ENCODE data around the gene MPRIP.

DNA sequence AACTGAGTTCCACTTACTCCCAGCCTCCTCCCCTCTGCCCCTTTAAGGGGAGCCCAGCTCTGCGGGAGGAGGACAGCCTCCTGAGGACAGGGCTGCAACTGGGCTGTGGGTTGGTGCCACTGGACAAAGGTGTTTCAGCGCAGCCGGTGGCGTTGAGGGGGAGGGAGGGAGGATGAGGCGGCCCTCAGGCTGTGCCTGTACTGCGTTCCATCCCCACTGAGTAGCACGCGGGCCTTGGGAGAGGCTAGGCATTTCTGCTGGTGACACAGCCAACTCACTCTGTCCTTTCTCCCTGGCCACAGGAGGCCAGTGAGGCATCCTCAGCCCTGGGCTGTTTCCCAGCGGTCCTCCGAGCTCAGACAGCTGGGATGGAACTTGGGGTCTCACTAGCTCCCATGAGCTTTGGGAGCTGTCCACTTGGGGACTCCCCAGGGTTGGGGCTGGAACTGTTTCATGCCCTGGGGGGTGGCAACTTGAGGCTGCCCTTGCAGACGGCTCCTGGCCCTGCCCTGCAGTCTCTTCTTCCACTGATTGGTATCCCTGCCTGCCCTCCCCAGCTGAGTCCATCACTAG lies 70.5 kb downstream of the MPRIP start:
- TF ChIP-seq, protein P1, sequence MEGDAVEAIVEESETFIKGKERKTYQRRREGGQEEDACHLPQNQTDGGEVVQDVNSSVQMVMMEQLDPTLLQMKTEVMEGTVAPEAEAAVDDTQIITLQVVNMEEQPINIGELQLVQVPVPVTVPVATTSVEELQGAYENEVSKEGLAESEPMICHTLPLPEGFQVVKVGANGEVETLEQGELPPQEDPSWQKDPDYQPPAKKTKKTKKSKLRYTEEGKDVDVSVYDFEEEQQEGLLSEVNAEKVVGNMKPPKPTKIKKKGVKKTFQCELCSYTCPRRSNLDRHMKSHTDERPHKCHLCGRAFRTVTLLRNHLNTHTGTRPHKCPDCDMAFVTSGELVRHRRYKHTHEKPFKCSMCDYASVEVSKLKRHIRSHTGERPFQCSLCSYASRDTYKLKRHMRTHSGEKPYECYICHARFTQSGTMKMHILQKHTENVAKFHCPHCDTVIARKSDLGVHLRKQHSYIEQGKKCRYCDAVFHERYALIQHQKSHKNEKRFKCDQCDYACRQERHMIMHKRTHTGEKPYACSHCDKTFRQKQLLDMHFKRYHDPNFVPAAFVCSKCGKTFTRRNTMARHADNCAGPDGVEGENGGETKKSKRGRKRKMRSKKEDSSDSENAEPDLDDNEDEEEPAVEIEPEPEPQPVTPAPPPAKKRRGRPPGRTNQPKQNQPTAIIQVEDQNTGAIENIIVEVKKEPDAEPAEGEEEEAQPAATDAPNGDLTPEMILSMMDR (conservative IDR thresholded peaks at IDR 0.05) = no peak
- TF ChIP-seq EZH2 (IDR thresholded peaks at IDR 0.05; ENCODE audit: low read depth) = no peak

Measured in PC-9 (cell line).